Activated B cell treated with CpG ODN at 0.5 μM for 24 hours (primary cell): Measurements from ENCODE around the gene LATS1. TPM values are rescaled to one million over a fixed set of nuclear protein-coding genes. Genes with fewer than 3 reads are reported as not detected.

Source experiments
- ATAC-seq: fragments of 200-7000 bp; cut with Tn5 transposase; one replicate; pipeline ENCODE4 v1.10.0; 2021; ENCODE audit warnings: low read depth, mild to moderate bottlenecking, moderate library complexity
- CTCF ChIA-PET: fragments of 350-600 bp; sonication (Branson Sonifier 250); formaldehyde crosslinking; loops from one replicate; lab custom pipeline; 2021; ENCODE audit warnings: antibody characterized with exemption; lab: Charles Lee
- POLR2A ChIA-PET: fragments of 350-600 bp; sonication (Branson Sonifier 250); formaldehyde crosslinking; loops from one replicate; lab custom pipeline; 2021; ENCODE audit warnings: antibody characterized with exemption; lab: Charles Lee
- DNase-seq: peaks from one replicate; pipeline ENCODE4 v3.0.0; 2022
- H3K27ac Mint-ChIP-seq: one replicate; pipeline ENCODE4 v1.8.0; 2020; ENCODE audit warnings: mixed read lengths
- H3K27me3 Mint-ChIP-seq: one replicate; pipeline ENCODE4 v1.8.0; 2021; ENCODE audit warnings: mixed read lengths
- H3K36me3 Mint-ChIP-seq: one replicate; pipeline ENCODE4 v1.8.0; 2021; ENCODE audit warnings: low read depth, mixed read lengths
- H3K4me1 Mint-ChIP-seq: one replicate; pipeline ENCODE4 v1.8.0; 2021; ENCODE audit warnings: mixed read lengths
- H3K4me3 Mint-ChIP-seq: one replicate; pipeline ENCODE4 v1.8.0; 2020; ENCODE audit warnings: mild to moderate bottlenecking, mixed read lengths
- H3K9me3 Mint-ChIP-seq: one replicate; pipeline ENCODE4 v1.8.0; 2020; ENCODE audit warnings: mixed read lengths
- intact Hi-C: fragments of 100-400 bp; cut with micrococcal nuclease; formaldehyde crosslinking; loops from one replicate; pipeline ENCODE4 v1.15.1; 2024
- total RNA-seq: library from RNA; stranded (reverse); gene quantifications from 2 replicates; pipeline ENCODE4 v1.2.3, GENCODE V29; 2022
- TF ChIP-seq, protein P1 (sequence below): fragments of 200-600 bp; IDR thresholded peaks from one replicate; pipeline ENCODE4 v1.8.0; 2022; ENCODE audit warnings: antibody characterized with exemption, mild to moderate bottlenecking

The LATS1 gene
- total RNA-seq, 1 donor from 2014 or later = 42.0 TPM

DNA sequence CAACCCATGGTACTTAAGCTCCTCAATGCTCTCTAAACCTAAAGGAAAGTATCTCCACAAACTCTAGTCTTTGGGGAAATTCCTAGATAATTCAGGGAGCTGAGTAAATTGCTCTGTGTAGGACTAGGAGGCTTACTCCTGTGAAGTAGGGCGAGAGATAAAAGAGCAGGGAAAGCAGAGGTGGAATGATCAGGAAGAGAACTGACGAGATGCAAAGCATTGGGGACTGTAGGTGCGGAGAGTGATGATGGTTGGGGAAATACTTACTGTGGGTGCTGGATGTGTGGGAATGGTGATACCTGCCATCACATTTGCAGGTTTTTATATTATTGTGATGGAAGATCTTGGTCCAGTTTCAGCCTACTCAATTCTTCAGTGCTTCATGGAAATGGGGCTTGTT is 1.6 kb upstream of the LATS1 start:
- peak overlapping the region; percentile 39 for H3K27ac Mint-ChIP-seq
- DNase-seq (no peak), ATAC-seq (no peak)
- intact Hi-C loops = loop anchor here (5.0 kb wide), 2 partner anchors 172 to 288 kb away; partner anchors contain the start of gene PPIL4
- TF ChIP-seq, protein P1, sequence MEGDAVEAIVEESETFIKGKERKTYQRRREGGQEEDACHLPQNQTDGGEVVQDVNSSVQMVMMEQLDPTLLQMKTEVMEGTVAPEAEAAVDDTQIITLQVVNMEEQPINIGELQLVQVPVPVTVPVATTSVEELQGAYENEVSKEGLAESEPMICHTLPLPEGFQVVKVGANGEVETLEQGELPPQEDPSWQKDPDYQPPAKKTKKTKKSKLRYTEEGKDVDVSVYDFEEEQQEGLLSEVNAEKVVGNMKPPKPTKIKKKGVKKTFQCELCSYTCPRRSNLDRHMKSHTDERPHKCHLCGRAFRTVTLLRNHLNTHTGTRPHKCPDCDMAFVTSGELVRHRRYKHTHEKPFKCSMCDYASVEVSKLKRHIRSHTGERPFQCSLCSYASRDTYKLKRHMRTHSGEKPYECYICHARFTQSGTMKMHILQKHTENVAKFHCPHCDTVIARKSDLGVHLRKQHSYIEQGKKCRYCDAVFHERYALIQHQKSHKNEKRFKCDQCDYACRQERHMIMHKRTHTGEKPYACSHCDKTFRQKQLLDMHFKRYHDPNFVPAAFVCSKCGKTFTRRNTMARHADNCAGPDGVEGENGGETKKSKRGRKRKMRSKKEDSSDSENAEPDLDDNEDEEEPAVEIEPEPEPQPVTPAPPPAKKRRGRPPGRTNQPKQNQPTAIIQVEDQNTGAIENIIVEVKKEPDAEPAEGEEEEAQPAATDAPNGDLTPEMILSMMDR = no peak
- H3K27me3 Mint-ChIP-seq = no peaks in the 10 kb centered on the region
- H3K4me1 Mint-ChIP-seq = peaks cover 26% of the 10 kb centered on the region
- peak overlapping the region; percentile 4 for H3K4me3 Mint-ChIP-seq
- no peaks in the 10 kb centered on the region for H3K9me3 Mint-ChIP-seq
- ChIA-PET CTCF (no interaction called here), POLR2A (interaction anchor here (1.5 to 2.7 kb wide), 2 partner anchors 44 to 173 kb away, joined by 3 to 27 read pairs; partner anchors contain the start of gene PPIL4)
- peaks cover 18% of the 10 kb centered on the region for H3K36me3 Mint-ChIP-seq

DNA sequence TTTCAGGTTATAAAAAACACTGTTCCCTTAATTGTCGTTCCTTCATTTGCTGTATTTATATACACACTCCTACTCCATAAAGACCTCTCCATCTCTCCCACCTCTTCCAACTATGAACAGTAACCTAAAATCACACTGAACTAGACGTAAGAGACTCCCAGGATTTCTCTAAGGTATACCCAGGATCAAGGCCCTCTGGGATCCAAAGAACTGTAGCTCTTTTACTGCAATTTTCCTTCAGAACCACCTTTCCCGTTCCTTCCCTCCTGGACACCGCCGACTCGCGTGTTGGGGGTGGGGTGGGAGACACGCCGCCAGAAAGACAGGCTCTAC is 680 bp downstream of the LATS1 start:
- Mint-ChIP-seq H3K27me3 (no peaks in the 10 kb centered on the region), H3K4me1 (peaks cover 29% of the 10 kb centered on the region), H3K9me3 (no peaks in the 10 kb centered on the region), H3K27ac (peak overlapping the region; percentile 96), H3K36me3 (peaks cover 14% of the 10 kb centered on the region), H3K4me3 (peak overlapping the region; percentile 95)
- ChIA-PET CTCF (no interaction called here), POLR2A (interaction anchor here (0.7 to 2.7 kb wide), 7 partner anchors 9 to 684 kb away, joined by 3 to 55 read pairs (median 5); partner anchors contain the start of genes NUP43, PCMT1 and PPIL4)
- ATAC-seq (no peak), DNase-seq (no peak)
- TF ChIP-seq, protein P1 = no peak
- intact Hi-C loops = loop anchor here (2.0 to 5.0 kb wide), 3 partner anchors 68 to 290 kb away; partner anchors contain the start of genes KATNA1 and PPIL4

DNA sequence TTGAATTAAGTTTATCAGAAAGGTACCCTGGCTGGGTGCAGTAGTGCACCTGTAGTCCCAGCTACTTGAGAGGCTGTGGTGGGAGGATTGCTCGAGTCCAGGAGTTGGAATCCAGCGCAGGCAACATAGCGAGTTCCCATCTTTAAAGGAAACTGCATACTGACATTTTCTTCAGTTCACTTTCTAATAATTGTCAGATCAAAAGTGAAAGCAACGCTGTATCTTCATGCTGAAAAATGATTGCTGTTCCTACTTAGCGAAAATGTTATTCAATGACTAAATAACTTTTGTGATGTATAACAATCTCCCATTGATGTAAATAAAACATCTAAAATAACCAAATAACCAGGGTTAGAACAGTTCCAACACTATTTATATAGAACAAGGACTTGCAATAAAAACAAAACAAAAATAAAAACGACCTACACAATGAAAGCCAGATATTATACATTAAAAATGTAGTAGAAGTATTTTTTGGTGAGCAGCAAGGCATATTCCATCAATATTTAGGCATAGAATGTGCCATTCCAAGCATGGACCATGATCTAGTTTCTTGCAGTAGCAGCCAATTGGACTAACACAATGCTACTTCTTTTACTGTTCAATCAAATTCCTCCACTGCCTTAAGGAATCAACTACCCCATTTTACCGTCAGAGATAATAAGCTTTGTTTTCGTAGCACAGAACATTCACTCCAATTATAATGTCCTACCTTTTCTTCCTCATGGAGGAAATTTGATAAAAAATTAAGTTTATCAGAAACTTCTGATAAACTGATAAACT is 1.5 kb downstream of the LATS1 start:
- TF ChIP-seq, protein P1 = no peak
- Mint-ChIP-seq H3K36me3 (peaks cover 18% of the 10 kb centered on the region), H3K27me3 (no peaks in the 10 kb centered on the region), H3K27ac (peak overlapping the region; percentile 66), H3K9me3 (no peaks in the 10 kb centered on the region), H3K4me3 (peak overlapping the region; percentile 95), H3K4me1 (peaks cover 33% of the 10 kb centered on the region)
- ATAC-seq (no peak), DNase-seq (no peak)
- intact Hi-C loops = loop anchor here (2.0 to 5.0 kb wide), 3 partner anchors 68 to 291 kb away; partner anchors contain the start of genes KATNA1 and PPIL4
- POLR2A ChIA-PET = interaction anchor here (1.1 to 2.6 kb wide), 2 partner anchors 32 to 683 kb away, joined by 3 to 55 read pairs; partner anchors contain the start of genes NUP43 and PCMT1
- CTCF ChIA-PET = no interaction called here

DNA sequence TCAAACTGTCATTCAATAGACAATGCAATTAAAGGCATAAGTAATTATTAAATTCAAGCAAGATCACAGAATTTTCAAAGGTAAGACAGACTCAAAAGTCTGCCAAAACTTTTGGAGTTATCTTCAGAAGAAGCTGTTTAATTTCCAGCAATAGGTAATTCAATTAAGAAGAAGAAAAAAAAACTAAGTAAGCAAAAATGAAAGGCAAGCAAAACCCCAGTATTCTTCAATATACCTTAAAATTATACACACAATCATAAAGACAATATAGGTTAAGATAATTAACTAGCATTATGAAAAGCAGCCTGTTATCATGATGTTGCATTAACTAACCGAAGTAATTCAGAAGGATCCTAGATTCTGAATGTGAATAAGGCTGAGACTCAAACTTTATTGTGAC is 3.5 kb downstream of the LATS1 start:
- CTCF ChIA-PET = no interaction called here
- no peak overlapping the region for H3K27ac Mint-ChIP-seq
- H3K4me3 Mint-ChIP-seq = no peak overlapping the region
- peaks cover 47% of the 10 kb centered on the region for H3K4me1 Mint-ChIP-seq
- intact Hi-C loops = no loop called here
- H3K27me3 Mint-ChIP-seq = no peaks in the 10 kb centered on the region
- H3K9me3 Mint-ChIP-seq = no peaks in the 10 kb centered on the region
- POLR2A ChIA-PET = no interaction called here
- peaks cover 28% of the 10 kb centered on the region for H3K36me3 Mint-ChIP-seq
- TF ChIP-seq, protein P1 = no peak
- no peak for ATAC-seq
- DNase-seq = no peak

DNA sequence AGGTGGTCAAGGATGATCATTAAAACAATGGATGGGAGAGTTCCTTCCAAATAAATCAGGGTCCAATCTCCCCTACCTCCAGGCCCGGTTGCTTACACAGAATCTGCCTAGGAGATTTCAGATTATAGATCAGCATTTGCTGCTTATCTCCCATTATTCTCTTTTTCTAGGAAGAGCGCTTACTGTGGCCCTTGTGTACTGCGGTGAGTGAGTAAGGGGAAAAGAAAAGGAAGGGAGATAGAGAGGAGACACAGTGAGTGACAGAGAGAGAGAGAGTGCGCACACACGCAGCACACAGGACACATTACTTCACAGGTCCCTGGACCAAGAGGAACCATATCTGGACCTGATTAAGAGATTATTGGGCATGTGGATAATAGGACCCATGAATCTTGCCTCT is 6.2 kb downstream of the LATS1 start:
- no peaks in the 10 kb centered on the region for H3K27me3 Mint-ChIP-seq
- DNase-seq = no peak
- ChIA-PET CTCF (no interaction called here), POLR2A (interaction anchor here (0.7 kb wide), 1 partner anchor 41 kb away, joined by 3 read pairs; no protein-coding TSS in a partner anchor)
- peaks cover 62% of the 10 kb centered on the region for H3K4me1 Mint-ChIP-seq
- no peak overlapping the region for H3K27ac Mint-ChIP-seq
- no peaks in the 10 kb centered on the region for H3K9me3 Mint-ChIP-seq
- intact Hi-C loops = no loop called here
- no peak overlapping the region for H3K4me3 Mint-ChIP-seq
- ATAC-seq = no peak
- peaks cover 19% of the 10 kb centered on the region for H3K36me3 Mint-ChIP-seq
- TF ChIP-seq, protein P1 = no peak
